ENCODE data around the gene OXSR1. TPM values are rescaled to one million over a fixed set of nuclear protein-coding genes. Genes with fewer than 3 reads are reported as not detected.
"Not testable (repeated sequence)": the region's sequence is repeated elsewhere in the genome, so short reads cannot be mapped to it uniquely, and the experiment has no call there.

Gene OXSR1
- total and polyA plus RNA-seq, 10 donors: 9.3 to 45.0 (median 30.5) TPM

DNA sequence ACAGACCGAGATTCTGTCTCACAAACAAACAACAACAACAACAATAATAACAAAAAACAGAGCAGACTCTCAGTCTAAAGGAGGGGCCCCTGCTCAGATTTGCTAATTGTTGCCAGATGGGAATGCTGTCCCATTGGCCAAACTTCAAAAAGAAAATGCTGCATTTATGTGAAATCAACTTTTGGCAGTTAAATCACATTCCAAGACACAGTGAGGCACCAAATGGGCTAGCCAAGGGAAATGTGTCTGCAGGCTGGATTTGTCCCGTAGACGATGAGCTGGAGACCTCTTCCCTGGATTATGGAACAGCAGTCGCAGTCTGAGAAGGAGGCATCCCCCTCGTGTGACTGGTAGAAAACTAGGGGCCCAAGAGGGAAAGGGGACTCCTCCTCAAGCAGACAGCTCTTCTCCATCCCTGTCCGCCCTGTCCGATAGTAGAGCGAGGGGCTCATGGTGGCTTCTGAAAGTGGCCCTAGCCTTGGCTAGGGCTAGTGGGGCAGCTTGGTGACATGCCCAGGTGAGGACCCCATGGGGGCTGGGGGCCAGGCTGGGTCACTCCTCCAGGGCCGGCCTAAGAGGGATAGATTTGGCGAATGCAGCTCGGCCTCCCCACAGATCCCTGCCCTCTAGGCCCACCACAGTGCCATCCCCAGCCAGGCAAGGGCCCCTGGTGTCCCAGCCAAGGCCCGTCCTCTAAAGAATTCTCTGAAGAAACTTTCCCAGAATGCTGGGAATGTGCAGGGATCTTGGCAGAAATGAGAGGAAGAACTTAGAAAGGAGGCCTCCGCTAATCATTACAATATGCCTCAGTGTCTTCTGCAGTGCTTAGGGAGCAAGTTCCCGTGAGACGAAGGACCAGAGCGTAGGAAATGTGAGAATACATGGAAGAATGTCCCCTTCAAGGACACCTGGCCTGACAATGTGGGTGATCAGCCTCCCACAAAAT lies 118.7 kb downstream of the OXSR1 start:
- H3K9me3 ChIP-seq: peaks cover 0 to 5% (median 0%) of the 10 kb centered on the region in 8 donors
- H3K4me3 ChIP-seq: no peak overlapping the region
- TF ChIP-seq, protein P1, sequence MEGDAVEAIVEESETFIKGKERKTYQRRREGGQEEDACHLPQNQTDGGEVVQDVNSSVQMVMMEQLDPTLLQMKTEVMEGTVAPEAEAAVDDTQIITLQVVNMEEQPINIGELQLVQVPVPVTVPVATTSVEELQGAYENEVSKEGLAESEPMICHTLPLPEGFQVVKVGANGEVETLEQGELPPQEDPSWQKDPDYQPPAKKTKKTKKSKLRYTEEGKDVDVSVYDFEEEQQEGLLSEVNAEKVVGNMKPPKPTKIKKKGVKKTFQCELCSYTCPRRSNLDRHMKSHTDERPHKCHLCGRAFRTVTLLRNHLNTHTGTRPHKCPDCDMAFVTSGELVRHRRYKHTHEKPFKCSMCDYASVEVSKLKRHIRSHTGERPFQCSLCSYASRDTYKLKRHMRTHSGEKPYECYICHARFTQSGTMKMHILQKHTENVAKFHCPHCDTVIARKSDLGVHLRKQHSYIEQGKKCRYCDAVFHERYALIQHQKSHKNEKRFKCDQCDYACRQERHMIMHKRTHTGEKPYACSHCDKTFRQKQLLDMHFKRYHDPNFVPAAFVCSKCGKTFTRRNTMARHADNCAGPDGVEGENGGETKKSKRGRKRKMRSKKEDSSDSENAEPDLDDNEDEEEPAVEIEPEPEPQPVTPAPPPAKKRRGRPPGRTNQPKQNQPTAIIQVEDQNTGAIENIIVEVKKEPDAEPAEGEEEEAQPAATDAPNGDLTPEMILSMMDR (IDR thresholded peaks at IDR 0.05 in 8 of 11, conservative IDR thresholded peaks at IDR 0.05 in 3 of 11): no peak
- TF ChIP-seq POLR2AphosphoS5 (IDR thresholded peaks at IDR 0.05) (no peak), POLR2A (IDR thresholded peaks at IDR 0.05) (no peak)
- intact Hi-C loops (cut with DNase I; ENCODE audit: low total_unique reads): no loop called here
- peaks cover 0 to 11% (median 0%) of the 10 kb centered on the region in 6 donors for H3K4me1 ChIP-seq
- no peaks in the 10 kb centered on the region for H3K27me3 ChIP-seq (replicated peaks in 1 of 7)
- no peaks in the 10 kb centered on the region for H3K36me3 ChIP-seq
- H3K27ac ChIP-seq: no peak overlapping the region
- no peak for DNase-seq
- WGBS, 5 donors: 90 to 96% (median 92%) methylated on average over 12 to 16 of the region's 16 CpGs

DNA sequence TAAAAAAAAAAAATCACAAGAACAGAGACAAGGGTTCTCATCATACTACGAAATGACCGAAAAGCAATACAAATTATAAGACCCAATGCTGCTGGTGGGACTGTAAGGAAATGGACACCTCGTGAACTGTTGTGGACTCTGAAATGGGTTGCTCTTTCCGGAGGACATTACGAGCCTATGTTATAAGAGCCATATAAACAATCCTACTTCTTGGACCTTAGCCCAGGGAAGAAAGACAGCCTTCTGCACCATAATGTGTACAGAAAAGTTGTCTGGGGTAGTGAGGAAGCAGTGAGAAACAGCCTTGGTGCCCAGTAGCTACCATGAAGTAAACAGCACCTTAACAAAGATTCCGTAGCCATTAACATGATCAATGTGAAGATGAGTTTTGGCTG lies 119.4 kb downstream of the OXSR1 start:
- intact Hi-C loops (cut with DNase I; ENCODE audit: low total_unique reads): no loop called here
- Histone ChIP-seq H3K36me3 (no peaks in the 10 kb centered on the region), H3K27ac (no peak overlapping the region), H3K4me1 (peaks cover 0 to 11% (median 0%) of the 10 kb centered on the region in 6 donors), H3K4me3 (no peak overlapping the region), H3K9me3 (peaks cover 0 to 5% (median 0%) of the 10 kb centered on the region in 8 donors), H3K27me3 (replicated peaks in 1 of 7) (no peaks in the 10 kb centered on the region)
- no peak for TF ChIP-seq POLR2AphosphoS5 (IDR thresholded peaks at IDR 0.05)
- no peak for TF ChIP-seq POLR2A (IDR thresholded peaks at IDR 0.05)
- TF ChIP-seq, protein P1 (IDR thresholded peaks at IDR 0.05 in 8 of 11, conservative IDR thresholded peaks at IDR 0.05 in 3 of 11): no peak
- WGBS, 5 donors: 92 to 98% (median 96%) methylated on average over 6 of the region's 6 CpGs
- no peak for DNase-seq

DNA sequence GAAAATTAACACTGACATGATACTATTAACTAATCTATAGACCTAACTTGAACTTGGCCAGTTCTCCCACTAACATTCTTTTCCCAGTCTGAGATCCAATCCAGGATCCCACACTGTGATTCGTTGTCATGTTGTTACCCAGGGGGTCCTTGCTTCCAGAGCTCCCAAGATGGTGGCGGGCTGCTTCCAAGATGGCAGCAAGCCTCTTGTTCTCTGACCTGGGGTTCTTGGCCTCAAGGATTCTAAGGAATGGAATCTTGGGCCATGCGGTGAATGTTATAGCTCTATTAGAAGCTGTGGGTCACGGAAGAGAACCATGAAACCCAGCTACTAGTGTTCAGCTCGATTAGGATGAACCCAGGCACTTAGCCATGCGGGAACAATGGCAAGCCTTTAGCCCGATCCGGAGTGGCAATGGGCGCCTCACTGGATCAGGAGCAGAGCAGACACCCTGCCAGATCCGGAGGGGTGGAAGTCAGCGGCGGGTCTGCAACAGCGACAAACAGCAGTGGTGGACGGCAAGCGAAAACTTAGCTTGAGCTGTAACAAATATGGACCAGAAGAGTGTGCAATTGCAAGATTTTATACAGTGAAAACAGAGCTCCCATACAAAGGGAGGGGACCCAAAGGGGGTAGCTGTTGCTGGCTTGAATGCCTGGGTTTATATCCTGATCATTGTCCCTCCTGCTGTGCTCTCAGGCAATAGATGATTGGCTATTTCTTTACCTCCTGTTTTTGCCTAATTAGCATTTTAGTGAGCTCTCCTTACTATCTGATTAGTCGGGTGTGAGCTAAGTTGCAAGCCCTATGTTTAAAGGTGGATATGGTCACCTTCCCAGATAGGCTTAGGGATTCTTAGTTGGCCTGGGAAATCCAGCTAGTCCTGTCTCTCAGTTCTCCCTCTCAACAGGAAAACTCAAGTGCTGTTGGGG lies 124.2 kb downstream of the OXSR1 start:
- DNase-seq; H3K27ac ChIP-seq; H3K27me3 ChIP-seq (replicated peaks in 1 of 7); H3K4me1 ChIP-seq; H3K36me3 ChIP-seq; H3K4me3 ChIP-seq; intact Hi-C loops (cut with DNase I; ENCODE audit: low total_unique reads); H3K9me3 ChIP-seq: not testable (repeated sequence)
- WGBS, 5 donors: 90 to 97% (median 94%) methylated on average over 16 of the region's 16 CpGs

DNA sequence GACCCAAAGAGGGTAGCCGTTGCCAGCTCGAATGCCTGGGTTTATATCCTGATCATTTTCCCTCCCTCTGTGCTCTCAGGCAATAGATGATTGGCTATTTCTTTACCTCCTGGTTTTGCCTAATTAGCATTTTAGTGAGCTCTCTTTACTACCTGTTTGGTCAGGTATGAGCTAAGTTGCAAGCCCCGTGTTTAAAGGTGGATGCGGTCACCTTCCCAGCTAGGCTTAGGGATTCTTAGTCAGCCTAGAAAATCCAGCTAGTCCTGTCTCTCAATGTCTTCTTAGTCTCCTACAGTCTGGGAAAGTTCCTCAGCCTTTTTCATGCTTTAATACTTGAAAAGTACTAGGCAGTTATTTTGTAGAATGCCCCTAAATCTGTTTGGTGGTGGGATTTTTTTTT lies 131.7 kb downstream of the OXSR1 start:
- H3K9me3 ChIP-seq; intact Hi-C loops (cut with DNase I; ENCODE audit: low total_unique reads); DNase-seq; H3K36me3 ChIP-seq; H3K27me3 ChIP-seq (replicated peaks in 1 of 7); H3K4me3 ChIP-seq; H3K27ac ChIP-seq; H3K4me1 ChIP-seq: not testable (repeated sequence)
- WGBS, 5 donors: 84 to 90% (median 88%) methylated on average over 4 of the region's 4 CpGs

DNA sequence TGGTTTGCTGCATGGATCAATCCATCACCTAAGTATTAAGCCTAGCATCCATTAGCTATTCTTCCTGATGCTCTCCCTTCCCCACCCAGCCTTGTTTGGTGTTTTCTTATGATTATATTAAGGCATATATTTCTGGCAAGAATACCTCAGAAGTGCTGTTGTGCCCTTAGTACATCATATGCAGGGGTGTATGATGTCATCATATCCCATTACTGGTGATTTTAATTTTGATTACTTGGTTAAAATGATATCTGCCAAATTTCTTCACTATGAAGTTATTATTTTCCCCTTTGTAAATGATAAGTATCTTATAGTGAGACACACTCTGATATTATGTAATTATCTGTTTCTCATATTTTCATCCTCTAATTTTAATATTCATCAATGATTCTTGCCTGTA lies 132.2 kb downstream of the OXSR1 start:
- intact Hi-C loops (cut with DNase I; ENCODE audit: low total_unique reads): no loop called here
- no peaks in the 10 kb centered on the region for H3K27me3 ChIP-seq (replicated peaks in 1 of 7)
- no peaks in the 10 kb centered on the region for H3K9me3 ChIP-seq
- TF ChIP-seq POLR2A (IDR thresholded peaks at IDR 0.05) (no peak), POLR2AphosphoS5 (IDR thresholded peaks at IDR 0.05) (no peak)
- TF ChIP-seq, protein P1 (IDR thresholded peaks at IDR 0.05 in 8 of 11, conservative IDR thresholded peaks at IDR 0.05 in 3 of 11): no peak
- H3K27ac ChIP-seq: no peak overlapping the region
- no peak overlapping the region for H3K4me3 ChIP-seq
- no peaks in the 10 kb centered on the region for H3K36me3 ChIP-seq
- no peak for DNase-seq
- no peaks in the 10 kb centered on the region for H3K4me1 ChIP-seq

Measured in spleen (tissue), 11 donors.